Ovary (tissue), 3 donors: Measurements from ENCODE around the gene PLSCR1.

ENCODE experiments used
- CTCF ChIP-seq, 3 donors: fragments of 450-650 bp in 2 of 3; fragments of 200-600 bp in 1 of 3; IDR thresholded peaks; one replicate each; pipeline versions ENCODE4 v1.5.1 to v1.8.0; 2016 to 2022; ENCODE audit warnings: antibody characterized with exemption in 3 of 3, mild to moderate bottlenecking in 1 of 3
- EP300 ChIP-seq: sonication (generic); formaldehyde crosslinking; IDR thresholded peaks from one replicate; pipeline ENCODE4 v1.6.1; 2017; ENCODE audit warnings: antibody characterized with exemption
- POLR2A ChIP-seq: fragments of 450-650 bp; IDR thresholded peaks from one replicate; pipeline ENCODE4 v1.6.1; 2017; ENCODE audit warnings: antibody characterized with exemption, mild to moderate bottlenecking, moderate library complexity
- donor health status: DM: no; HTN: no; CAD: no.

- TF ChIP-seq CTCF (IDR thresholded peaks at IDR 0.05) (no peak), EP300 (no peak), POLR2A (no peak)
These were observed 36.7 kb upstream of the PLSCR1 start for GRCh38 chr3:146581080-146581601.
